ENCODE results near the gene SRC.

The SRC gene

DNA sequence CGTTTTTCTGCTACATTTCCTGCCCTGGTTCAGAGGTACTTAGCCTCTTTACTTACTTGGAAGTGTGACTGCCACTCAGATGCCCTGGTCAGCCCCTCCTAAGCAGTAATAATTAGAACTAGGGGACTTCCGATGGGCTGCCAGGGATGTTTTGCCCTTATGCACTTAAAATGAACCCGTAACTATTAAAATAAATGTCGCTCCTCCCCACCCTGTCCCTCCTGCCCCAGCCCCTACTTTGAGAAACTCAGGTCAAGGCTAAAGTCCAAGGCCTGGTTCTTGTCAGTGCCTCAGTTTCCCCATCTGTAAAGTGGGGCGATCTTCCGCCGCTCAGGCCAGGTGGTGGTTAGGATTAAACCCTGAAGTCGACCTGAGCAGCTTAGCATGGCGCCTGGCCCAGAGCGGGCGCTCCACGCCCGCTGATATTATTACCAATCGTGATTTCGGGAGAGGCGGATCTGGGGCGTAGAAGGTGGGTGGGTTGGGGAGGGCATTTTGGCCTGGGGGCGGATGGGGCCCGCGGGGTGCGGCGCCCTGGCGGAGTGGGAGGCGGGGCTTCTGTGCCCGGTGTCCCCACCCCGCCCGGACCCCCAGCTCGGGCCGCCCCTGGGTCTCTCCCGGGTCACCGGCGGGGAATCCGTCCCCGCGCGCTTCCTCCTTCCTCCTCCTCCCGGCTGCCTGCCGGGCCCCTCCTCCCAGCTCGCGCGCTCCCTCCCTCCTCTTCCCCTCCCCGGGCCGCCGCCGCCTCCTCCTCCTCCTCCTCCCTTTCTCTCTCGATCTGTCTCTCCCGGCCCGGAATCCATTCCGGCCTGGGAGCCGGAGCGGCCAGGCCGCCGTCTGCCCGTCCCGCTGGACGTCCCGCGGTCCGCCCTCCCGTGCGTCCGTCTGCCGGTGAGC is at the start of gene SRC:
Gene SRC (plus strand): TSS at position 802 of the 897 bp plus-strand sequence. CDS start 38,014 bp downstream, outside the sequence.
- peak in 32 of 51 donors; percentile 5 to 63 (median 43) for DNase-seq

DNA sequence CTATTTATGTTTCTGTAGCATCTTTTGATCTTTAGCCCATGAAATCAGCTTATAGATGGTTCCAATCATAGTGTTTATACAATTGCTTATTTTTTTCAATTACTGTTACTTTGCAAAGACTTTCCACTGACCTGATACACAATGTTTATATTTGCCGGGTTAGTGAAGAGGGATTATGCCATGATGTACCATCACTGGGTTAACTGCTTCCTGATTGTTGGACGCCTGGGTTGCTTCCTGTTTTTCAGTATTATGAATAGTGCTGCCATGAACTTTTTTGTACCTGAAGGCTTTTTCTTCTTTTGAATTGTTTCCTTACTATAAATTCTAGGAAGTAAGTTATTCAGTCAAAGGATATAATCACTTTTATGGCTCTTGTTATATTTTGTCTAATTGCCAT is 49.6 kb upstream of the SRC start:
- no peak for DNase-seq

DNA sequence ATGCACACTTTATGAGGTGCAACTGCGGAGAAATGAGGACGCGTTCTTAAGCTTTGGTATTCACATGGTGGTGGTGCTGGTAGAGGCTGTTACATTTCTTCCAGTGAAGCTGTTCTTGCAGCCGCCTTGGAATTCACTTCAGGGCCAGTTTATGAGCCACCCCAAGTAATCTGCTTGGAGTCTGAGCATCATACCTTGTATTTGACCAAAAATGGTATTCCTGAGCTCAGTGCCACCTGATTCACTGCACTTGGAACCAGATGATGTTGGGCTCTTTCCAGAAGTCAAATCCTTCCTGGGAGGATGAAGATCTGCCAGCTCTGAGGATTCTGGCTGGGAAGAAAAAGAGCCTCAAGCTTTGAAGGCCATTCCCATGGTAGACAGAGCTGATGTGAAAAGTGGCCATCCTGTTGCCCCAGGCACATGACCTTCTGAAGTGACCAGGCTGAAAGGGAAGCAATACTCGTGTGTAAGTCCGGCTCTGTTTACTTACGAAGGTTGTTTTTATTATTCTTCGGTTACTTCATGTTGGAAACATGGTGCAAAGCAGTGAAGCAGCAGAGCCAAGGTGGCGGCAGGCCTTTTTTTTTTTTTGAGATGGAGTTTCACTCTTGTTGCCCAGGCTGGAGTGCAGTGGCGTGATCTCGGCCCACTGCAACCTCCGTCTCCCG is 48.7 kb upstream of the SRC start:
- DNase-seq = no peak

DNA sequence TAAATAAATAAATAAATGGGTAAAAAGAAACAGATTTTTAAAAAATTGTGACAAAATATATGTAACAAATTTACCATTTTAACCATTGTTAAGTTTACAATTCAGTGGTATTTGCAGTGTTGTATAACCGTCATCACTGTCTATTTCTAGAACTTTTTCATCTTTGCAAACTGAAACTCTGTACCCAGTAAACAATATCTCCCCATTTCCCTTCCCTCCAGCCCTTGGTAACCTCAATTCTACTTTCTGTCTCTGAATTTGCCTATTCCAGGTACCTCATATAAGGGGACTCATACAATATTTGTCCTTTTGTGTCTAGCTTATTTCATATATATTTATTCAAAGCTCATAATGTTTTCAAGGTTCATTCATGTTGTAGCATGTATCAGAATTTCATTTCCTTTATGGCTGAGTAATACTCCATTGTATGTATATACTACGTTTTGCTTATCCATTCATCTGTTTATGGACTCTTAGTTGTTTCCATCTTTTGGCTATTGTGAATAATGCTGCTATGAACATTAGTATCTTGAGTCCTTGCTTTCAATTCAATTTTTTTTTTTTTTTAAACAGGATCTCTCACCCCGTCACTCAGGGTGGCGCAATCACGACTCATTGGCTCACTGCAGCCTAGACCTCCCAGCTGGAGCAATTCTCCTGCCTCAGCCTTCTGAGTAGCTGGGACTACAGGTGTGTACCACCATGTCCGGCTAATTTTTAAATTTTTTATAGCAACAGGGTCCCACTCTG is 47.6 kb upstream of the SRC start:
- DNase-seq = no peak

DNA sequence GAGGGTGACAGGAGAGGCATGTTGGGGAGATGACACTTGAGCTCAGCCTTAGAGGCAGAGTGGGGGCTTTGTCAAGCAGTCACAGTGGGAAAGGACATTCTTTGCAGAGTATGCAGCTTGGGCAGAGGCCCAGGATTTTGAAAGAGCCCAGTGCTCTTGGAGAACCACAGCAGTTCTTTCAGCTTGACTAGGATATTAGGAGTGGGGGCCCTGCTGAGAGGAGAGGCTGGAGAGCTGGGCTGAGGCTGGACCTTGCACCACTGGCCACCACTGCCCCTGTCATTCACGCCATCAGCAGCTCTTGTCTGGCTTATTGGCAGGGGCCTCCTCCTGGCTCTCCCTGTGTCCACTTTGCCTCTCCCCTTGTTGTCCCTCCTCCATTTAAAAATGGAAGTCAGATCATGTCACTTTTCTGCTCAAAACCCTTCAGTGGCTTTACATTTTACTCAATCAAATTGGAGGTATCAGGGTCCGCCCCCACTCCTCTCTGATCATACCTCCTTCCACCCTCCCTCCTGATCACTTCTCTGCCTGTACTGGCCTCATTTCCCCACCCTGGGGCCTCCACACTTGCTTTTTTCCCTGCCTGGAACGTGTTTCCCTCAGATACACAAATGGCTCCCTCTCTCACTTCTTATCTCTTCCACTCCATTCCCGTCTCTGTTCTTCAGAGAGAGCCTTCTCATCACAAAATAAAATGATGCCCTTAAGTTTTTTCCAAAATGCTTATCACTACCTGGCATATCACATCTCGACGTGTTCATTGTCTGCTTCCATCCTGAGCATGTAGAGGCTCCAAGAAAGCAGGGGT is 46.0 kb upstream of the SRC start:
- peak in 12 of 51 donors; percentile 19 to 52 (median 34) for DNase-seq

DNA sequence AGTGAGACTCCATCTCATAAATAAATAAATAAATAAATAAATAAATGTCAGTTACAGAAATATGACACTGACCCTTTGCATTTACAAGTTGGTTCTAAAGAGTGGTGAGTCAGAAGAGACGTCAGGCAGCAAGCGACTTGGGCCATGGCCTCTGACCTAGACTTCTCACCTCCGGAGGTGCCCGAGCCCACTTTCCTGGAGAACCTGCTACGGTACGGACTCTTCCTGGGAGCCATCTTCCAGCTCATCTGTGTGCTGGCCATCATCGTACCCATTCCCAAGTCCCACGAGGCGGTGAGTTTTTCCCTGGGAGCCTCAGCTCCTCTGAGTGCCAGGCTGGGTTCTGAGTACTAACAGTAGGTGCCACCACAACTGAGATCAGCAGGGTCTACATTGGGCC is 44.8 kb upstream of the SRC start:
- DNase-seq = no peak

DNA sequence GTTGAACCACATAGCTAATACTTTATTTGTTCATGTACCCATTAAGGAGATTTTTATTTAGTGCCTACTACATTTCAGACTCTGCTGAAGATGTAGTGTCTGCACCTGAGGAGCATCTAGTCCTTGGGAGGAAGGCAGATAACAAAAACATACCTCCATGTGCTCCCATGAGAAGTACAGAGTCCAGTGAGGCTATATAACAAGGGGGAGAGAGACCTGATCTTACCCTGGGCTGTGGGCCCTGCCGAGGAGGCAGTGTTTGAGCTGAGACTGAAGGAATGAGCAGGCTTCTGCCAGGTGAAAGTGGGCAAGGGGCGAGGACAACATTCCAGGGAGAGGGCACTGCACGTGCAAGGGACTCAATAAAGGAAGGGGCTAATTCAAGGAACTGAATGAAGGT is 44.4 kb upstream of the SRC start:
- DNase-seq = no peak

DNA sequence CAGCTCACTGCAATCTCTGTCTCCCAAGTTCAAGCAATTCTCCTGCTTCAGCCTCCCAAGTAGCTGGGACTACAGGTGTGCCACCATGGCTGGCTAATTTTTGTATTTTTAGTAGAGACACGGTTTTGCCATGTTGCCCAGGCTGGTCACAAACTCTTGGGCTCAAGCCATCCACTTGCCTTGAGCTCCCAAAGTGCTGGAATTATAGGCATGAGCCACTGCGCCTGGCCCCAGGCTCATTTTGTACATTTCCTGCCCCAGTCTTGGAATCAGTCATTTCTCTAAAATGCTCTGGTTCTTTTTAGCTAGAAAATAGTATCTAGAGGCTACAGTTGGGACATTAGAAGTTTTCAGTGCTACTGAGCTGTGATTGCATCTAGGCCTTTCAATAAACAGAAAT is 43.0 kb upstream of the SRC start:
- no peak for DNase-seq

DNA sequence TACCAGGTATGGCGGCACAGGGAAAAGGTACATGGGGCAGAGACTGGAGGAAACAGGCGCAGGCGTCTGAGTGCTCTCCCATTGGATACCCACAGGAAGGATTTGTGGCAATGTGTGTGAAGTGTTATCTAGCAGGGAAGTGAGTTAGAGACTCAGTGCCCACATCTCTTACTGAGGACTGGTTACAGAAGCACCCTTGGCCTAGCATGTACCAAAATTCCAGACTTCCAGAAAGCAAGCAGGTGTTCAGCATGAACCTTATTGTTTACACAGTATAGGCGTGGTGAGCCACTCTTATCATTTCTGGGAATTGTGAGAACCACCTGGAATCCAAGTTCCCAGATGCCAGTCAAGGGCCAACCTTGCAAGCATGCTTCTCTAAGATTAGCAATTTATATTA is 42.3 kb upstream of the SRC start:
- DNase-seq = no peak

DNA sequence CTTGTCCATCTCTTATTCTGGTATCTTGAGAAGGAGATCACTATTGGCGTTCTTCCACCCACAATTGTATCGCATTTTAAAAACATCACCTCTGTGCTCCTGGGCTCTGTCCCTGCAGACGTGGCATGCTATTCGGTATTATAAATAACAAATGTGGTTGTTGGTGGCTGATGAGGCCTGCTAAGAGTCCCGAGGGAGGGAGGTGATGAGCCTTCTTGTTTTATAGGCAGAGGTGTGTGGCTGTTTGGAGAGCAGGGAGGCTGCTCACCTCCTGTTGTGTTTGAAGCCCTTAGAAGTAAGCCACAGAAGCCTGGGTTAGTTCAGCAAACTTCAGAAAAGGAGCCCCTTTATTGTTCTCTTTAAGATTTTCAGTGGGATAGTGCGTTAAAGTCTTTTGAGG is 40.9 kb upstream of the SRC start:
- DNase-seq = no peak

DNA sequence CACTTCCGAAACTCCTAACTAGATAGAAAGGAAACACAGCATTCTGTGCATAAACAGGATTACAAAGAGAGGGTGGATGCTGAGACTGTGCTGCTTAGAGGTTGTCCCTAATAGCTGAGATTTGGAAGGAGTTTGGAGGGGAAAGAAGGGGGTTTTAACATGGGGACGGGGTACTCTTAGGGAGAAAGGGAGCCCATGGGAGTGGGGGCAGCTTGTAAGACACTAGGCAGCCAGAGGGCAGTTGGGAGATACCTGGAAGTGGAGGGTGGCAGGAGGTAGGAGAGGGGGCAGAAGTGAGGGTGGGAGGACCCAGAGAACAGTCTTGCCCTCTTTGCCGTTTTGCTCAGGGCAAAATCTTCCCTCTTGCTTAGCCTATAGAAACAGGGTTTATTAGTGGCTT is 40.1 kb upstream of the SRC start:
- DNase-seq = no peak

DNA sequence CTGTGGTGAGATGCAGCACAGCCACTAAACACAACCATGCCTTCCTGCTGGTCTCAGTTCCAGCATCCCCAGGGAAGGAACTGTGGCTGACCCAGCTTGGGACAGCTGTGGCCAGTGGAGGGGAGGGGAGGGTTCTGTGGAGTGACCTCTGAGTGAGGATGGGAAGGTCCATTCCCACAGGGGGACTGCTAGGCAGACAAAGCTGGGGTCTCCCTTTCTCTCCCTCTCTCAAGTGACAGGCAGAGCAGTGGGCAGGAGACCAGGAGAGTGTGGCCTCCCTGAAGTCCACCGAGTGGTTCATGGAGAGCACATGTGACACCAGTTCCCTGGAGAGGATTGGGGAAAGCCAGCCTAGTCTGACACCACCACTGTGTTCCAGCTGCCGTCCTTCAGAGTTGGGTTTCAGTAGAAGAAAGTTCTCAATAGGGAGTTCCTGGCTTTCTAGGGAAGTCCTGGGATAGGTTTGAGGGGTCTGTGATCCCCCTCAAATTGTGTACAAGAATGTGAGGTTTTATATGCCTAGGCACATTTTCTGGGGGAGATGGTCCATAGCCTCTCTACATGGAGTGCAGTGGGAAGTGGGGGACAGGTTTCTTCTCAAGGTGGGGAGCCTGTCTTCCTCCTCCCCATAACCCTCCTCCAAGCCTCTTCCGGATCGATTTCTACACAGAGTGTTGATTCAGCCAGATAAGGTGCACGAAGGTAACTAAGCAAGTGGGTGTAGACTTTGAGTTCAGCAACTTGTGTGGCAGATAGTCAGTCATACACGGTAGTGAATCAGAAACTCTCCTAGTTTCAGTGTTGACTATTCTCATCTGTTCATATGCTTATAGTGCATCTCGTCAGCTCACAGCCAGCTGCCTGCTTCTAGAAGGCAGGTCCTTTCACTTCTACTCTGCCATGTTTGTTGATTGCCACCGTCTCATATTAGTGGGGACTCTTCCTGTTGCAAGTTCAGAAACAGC is 37.6 kb upstream of the SRC start:
- DNase-seq = no peak

DNA sequence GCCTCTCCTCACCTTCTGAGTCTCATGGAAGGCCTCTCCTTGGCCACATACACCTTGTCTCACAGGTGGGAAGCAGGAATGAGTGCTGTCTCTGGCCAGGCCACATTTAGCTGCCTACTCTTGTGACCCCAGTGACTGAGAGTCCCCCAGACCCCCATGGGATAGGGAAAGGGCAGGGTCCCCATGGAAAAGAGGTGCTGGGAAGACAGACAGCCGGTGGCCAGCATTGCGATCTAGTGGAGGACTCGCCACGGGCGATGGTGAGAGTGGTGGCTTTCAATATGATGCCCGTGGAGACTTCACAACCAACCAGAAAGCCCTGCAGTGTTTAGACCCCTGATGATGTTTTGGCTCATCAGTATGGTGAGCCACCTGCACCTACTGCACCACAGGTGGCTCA is 36.6 kb upstream of the SRC start:
- no peak for DNase-seq

DNA sequence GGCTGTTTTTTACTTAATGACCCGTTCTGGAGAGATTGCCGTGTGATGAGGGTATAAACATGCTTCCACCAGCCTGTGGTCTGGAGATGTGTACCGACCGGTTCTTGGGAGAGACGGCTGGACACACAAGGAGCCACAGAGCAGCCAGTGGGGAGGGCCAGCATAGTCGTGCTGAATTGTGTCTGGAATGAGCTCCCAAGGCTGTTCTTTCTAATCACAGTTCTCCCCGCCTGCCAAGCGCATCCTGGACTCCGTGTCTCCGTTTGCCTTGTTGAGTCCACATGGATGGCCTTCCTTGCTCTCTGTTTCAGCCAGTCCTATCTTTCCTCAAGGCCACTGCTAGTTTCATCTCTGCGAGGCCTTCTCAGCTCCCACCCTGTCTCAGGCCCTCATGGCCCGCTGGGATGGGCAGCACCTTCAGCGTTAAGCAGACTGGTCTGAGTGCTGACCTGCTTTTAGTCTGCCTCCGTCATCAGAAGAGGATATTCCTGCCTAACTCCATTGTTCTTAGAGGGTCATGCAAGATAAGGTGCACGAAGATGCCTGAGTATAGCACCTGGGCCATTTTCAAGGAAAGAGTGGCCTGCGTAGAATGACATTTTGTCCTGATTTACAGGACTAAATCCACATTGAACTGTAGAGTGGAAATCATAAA is 35.9 kb upstream of the SRC start:
- DNase-seq = no peak

DNA sequence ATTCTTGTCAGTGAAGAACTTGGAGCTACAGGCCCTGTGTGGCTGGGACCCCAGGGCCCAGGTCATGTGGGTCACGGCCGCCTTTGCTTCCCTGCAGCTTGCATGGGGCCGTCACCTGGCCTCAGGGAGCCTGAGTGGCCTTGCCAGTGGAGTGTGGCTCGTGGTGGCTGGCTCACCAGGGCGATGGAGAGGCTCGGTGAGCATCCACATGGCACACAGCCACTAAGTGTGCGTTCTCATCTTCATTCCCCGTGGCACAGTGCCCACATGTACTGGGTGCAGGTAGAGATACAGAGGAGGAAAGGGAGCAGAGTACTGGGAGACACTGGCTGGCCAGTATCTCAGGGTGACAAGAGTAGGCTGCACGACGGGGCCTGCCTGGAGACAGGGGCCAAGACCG is 35.0 kb upstream of the SRC start:
- no peak for DNase-seq

DNA sequence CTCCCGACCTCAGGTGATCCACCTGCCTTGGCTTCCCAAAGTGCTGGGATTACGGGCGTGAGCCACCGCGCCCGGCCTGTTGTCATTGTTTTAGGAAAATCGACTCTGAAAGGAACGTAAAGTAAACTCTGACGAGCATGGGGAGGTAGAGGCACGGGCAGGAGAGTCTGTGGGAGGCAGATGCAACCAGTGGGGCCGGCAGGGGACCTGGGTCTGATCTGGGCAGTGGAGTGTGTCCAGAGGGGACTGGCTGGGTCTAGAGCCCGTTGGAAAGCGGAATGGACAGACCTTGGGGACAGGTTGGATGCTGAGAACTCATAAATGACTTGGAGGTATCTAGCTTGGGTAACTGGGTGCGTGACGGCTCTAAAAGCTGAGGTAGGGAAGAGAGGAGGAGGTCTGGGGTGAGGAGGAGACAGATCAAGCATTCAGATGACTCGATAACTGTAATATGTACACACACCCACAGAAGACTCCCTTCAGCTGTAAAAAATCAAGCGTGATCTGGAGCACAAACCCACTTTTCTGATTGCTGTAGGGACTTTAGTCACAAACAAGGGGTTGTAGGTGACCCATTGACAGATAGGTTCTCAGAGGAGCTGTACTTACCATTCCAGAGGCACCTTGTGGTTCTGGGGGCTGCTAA is 34.1 kb upstream of the SRC start:
- DNase-seq = no peak

DNA sequence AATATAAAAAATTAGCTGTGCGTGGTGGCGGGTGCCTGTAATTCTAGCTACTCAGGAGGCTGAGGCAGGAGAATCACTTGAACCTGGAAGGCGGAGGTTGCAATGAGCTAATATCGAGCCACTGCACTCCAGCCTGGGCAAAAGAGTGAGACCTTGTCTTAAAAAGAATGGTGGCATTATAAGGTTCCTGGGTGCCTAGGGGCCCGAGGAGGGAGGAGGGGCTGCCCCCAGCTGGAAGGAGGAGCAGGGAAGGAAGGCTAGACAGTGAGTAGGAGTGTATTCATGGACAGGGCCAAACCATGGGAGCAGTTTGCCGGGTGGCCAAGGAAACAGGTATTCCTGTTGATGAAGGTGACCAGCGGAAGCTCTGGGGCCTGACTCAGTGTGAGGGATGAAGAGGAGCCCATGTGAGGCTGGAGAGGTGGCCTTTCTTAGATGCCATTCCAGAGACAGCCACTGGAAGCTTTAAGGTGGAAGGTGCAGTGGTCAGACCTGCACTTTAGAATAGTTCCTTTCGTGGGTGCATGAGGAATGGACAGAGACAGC is 32.3 kb upstream of the SRC start:
- no peak for DNase-seq

DNA sequence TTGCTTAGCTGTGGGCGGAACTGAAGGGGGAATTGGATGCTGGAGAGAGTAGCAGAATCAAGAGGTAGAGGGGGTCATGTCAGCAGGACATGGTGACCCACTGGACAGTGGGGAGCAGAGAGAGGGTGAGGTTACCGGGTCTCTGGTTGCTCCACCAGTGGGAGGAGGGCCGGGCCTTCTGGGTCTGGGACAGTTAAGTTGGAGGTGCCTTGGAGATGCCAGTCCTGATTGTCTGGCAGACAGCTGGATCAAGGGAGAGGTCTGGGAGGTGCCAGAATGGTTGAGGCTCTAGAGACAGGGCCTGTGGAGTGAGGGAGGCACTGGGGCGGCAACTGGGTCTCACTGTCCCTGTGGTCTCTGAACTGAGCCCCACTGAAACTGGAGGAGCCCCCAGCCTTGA is 31.8 kb upstream of the SRC start:
- no peak for DNase-seq

DNA sequence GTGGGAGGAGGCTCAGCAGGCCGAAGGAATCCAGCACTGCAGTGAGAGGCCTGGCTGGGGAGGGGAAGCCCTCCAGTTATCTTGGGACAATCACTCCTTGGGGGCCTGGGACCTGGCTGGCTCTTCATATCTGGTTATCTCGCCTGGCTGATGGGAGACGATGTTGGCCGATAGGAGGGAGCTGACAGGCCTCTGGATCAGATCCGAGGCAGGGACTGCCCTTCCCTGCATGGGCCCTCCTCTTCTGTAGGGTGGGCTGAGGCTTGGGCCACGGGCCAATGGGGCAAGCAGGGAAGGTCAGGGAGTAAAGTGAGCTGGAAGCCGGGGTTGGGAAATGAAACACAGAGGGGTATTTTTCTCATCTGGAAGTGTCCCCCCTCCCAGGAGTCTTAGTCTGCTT is 31.3 kb upstream of the SRC start:
- no peak for DNase-seq
